ENCODE measurements around the gene MPP4. TPM values are rescaled to one million over a fixed set of nuclear protein-coding genes. Genes with fewer than 3 reads are reported as not detected.

MPP4 gene
- total RNA-seq, 1 donor from 2014 or later: 24.4 TPM

DNA sequence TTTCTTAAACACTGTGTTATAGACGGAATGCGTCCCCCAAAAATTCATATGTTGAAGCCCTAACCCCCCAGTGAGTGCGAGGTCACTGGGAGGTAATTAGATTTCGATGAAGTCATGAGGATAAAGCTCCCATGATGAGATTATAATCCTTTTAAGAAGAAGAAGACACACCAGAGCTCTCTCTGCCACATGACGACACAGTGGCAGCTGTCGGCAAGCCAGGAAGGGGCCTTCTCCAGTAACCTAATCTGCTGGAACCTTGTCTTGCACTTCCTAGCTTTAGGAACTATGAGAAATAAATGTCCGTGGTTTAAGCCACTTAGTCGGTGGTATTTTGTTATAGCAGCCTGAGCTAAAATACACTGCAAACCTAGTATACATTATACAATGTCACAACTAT is 67.4 kb downstream of the MPP4 start:
- DNase-seq (ENCODE audit: extremely low read depth, low read depth, low spot score): no peak

DNA sequence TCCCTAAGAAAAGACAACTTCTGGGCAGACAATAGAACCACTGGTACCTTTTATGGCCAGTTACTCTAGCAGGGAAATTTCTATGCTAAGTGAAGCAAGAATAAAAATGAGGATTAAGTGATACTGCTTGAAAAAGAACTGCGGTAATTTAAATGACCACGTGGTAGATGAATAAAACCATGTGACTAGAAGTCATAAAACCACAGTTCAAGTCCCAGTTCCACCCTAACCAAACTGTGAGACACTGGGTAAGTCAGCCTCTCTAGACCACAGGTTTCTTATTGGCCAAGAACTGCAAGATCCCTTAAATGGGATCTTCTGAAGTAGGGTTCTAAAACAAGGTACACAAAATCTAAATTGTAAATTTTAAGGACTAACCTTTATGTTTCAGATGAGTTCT is 67.9 kb downstream of the MPP4 start:
- DNase-seq (ENCODE audit: extremely low read depth, low read depth, low spot score): no peak

DNA sequence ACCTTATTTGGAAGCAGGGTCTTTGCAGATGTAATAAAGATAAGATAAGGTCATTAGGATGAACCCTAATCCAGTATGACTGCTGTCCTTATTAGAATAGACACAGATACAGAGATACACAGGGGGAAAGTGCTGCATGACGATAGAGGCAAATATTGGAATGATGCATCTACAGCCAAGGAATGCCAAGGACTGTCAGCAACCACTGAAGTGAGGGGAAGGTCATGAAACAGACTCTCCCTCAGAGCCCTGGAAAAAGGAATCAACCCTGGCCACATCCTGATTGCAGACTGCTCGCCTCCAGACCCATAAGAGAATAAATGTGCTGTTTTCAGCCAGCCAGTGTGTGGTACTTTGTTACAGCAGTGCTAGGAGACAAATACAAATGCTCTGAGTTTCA is 69.9 kb downstream of the MPP4 start:
- DNase-seq (ENCODE audit: extremely low read depth, low read depth, low spot score): no peak

DNA sequence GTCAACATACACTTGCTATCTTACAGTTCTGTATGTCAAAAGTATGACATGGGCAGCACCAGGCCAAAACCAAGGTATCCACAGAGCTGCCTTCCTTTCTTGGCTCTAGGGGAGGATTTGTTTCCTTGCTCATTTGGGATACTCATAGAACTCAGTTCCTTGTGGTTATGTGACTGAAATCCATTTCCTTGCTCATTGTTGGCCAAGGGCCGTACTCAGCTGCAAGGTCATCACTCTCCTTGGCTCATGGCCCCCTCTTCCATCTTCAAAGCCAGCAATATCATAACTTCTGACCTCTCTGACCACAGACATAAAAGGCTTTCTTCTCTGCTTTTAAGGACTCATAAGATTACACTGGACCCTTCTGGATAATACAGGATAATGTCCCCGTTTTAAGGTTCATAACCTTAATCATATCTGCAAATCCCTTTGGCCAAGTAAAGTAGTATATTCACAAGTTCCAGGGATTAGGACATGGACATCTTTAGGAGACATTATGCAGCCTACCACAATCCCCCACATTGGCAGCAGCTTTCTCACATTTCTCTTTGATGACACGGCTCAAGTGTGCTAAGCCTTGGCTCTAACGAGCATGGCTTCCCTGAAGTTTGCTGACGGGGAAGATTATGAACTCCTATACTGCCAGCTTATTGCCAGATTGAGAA is 76.0 kb downstream of the MPP4 start:
- DNase-seq (ENCODE audit: extremely low read depth, low read depth, low spot score): no peak

DNA sequence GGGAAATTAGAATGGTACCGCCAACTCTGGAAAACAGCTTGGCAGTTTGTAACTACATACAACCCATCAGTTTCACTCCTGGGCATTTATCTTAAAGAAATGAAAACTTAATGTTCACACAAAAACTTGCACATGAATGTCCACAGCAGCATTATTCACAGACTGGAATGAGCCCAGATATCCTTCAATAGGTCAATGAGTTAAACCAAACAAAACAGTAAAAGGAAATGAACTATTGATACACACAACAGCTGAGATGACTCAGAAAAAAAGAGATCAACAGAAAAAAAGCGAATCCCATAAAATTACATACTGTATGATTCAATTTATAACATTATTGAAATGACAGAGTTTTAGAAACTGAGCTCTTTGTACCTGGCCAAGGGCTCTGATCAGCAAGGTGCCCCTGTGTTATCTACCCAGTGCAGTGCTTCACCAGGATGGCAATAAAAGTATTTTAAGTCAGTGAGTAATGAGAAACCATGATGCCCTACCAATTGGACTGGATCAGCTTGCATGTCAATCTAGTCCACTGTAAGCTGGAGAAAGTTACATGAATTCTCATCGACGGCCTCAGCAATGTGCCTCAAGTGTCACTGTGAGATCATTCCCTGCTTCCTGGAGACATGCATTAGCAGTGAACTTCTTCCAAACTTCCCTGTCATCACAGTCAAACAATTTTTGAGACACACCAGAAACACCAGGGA is 77.0 kb downstream of the MPP4 start:
- no peak for DNase-seq (ENCODE audit: extremely low read depth, low read depth, low spot score)

DNA sequence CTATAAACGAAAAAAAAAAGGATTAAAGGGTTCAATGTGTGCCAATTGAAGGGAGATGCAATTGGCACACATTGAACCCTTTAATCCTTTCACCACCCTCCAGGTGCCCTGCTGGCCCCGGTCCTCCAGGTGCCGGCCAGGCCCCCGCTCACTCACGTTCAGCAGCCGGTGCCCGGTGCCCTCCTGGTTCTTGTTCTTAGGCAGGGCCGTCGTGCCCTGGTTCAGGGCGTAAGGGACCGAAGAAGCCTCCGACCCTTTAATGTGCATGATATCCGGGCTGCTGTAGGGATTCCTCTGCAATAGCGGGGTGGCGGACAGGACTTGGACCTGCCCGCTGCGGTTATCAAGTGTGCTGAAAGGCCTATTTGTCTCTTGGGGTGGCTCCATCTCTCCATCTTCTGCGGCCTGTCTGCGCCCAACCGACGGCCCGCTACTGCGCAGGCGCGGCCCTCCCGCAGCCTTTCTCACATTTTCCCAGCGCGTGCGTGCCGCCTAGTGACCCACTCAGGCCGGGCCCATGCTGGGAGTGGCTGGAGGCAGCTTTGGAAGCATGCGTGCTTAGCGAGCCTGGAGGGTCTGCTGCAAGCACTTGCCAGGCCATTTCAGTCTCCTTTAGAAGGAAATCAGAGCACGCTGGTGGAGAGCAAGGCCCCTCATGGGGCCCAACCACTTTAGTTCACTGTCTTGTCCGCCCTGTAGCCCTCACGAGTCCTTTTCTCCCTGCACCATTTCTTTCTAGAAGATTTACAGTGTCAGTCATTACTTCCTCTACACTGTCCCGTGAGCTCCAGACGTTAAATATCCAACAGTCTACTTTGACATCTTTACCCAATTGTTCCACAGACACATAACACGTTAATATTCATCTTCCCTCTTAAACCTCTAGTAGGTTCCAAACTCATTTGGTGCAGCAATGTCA is 79.4 kb downstream of the MPP4 start:
- DNase-seq (ENCODE audit: extremely low read depth, low read depth, low spot score): no peak

DNA sequence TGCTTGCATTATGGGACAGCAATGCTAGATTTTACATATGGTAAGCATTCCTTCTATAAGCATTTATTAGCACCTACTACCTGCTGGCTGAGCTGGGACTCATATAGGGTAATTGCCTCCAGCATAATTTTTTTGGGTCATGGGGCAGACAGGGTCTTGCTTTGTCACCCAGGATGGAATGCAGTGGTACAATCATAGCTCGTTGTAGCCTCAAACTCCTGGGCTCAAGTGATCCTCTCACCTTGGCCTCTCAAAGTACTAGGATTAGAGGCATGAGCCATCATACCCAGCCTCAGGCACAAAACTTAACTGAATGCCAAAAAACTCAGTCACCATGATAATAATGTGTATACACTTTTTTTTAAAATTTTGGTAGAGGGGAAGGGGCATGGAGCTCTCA is 90.4 kb downstream of the MPP4 start:
- no peak for DNase-seq (ENCODE audit: extremely low read depth, low read depth, low spot score)

DNA sequence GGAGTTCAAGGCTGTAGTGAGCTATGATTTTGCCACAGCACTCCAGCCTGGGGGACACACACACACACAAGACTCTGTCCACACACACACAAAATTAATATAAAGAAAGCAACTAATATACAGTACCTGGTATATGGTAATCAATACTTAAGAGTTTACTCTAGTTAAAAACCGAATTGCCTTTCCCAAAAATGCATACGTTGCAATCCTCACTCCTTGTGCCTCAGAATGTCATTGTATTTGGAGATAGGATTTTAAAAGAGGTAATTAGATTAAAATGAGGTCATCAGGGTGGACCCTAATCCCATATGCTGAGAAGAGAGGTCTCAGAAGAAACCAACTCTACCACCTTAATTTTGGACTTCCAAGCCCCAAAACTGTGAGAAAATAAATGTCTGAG is 90.9 kb downstream of the MPP4 start:
- DNase-seq (ENCODE audit: extremely low read depth, low read depth, low spot score): no peak

DNA sequence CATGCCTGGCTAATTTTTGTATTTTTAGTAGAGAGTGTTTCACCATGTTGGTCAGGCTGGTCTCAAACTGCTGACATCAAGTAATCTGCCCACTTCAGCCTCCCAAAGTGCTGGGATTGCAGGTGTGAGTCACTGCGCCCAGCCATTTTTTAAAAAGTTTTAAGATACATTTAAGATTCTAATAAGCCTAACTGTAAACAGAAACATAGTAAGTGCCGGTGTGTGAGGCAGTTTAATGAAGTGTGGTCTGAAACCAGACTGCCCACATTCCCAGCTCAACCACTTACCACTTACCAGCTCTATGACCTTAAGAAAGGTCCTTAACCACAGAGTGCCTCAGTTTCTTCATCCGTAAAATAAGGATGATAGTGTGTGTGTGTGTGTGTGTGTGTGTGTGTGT is 97.5 kb downstream of the MPP4 start:
- DNase-seq (ENCODE audit: extremely low read depth, low read depth, low spot score): no peak

DNA sequence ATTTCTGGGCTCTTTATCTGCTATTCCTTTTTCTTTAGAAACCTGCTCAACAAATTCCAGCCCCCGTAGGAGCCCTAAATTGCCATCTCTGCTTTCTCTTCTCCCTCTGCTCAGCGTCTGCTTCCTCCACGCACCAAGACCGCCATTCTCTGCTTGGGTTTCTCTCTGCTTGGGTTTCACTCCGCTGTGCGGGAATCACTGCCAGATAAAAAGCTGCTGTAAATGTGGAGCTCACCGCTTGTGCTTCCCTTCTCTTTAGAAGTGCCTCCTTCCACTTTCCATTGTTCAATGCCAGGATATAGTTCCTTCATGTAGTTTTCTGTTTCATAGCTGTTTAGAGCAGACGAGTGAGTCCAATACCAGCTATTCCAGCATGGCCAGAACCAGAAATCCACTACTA is 101.0 kb downstream of the MPP4 start:
- no peak for DNase-seq (ENCODE audit: extremely low read depth, low read depth, low spot score)

Other genes with a start within 250 kb of the MPP4 start
- gene TRAK2, start 247.2 kb downstream of the MPP4 start, total RNA-seq: 28.3 and 32.0 TPM in 2 replicates
- 17.0 and 25.0 TPM in 2 replicates for gene STRADB, start 246.9 kb downstream of the MPP4 start, total RNA-seq
- 18.6 and 21.3 TPM in 2 replicates for gene TMEM237, start 55.1 kb downstream of the MPP4 start, total RNA-seq
- 20.8 and 23.5 TPM in 2 replicates for gene ALS2, start 82.3 kb upstream of the MPP4 start, total RNA-seq
- 1.6 and 5.8 TPM in 2 replicates for gene CDK15, start 107.9 kb upstream of the MPP4 start, total RNA-seq